Measurements from ENCODE around the gene PAPPA2. TPM values are rescaled to one million over a fixed set of nuclear protein-coding genes. Genes with fewer than 3 reads are reported as not detected.

The PAPPA2 gene
- total RNA-seq, 1 donor from 2014 or later, result 0.41 TPM

DNA sequence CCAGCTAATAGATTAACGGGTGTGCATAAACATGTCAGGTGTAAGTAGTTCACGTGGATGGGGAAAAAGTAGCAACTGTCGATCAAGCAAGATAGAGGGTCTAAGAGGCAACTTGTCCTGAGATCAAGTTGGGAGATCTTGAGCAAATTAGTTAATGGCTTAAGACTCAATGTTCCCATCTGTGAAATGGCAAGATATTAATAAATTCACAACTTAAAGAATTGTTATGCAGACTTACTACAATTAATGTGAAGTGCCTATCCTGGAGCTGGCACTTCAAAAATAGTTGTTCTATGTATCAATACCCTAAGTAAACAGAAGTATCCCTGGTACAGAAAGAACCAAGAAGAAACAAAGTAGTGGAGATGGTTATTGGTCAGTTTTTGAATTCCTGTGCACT lies 389.1 kb downstream of the PAPPA2 start:
- Histone ChIP-seq H3K27ac (replicated peaks) (no peak overlapping the region), H3K9me3 (replicated peaks) (no peaks in the 10 kb centered on the region), H3K36me3 (no peaks in the 10 kb centered on the region), H3K27me3 (ENCODE audit: low read depth) (no peaks in the 10 kb centered on the region), H3K4me1 (peaks cover 9% of the 10 kb centered on the region), H3K4me3 (no peak overlapping the region)
- TF ChIP-seq, protein P1, sequence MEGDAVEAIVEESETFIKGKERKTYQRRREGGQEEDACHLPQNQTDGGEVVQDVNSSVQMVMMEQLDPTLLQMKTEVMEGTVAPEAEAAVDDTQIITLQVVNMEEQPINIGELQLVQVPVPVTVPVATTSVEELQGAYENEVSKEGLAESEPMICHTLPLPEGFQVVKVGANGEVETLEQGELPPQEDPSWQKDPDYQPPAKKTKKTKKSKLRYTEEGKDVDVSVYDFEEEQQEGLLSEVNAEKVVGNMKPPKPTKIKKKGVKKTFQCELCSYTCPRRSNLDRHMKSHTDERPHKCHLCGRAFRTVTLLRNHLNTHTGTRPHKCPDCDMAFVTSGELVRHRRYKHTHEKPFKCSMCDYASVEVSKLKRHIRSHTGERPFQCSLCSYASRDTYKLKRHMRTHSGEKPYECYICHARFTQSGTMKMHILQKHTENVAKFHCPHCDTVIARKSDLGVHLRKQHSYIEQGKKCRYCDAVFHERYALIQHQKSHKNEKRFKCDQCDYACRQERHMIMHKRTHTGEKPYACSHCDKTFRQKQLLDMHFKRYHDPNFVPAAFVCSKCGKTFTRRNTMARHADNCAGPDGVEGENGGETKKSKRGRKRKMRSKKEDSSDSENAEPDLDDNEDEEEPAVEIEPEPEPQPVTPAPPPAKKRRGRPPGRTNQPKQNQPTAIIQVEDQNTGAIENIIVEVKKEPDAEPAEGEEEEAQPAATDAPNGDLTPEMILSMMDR (IDR thresholded peaks at IDR 0.05; ENCODE audit: borderline replicate concordance), result no peak
- no peak for DNase-seq
- intact Hi-C loops (cut with micrococcal nuclease), result no loop called here

DNA sequence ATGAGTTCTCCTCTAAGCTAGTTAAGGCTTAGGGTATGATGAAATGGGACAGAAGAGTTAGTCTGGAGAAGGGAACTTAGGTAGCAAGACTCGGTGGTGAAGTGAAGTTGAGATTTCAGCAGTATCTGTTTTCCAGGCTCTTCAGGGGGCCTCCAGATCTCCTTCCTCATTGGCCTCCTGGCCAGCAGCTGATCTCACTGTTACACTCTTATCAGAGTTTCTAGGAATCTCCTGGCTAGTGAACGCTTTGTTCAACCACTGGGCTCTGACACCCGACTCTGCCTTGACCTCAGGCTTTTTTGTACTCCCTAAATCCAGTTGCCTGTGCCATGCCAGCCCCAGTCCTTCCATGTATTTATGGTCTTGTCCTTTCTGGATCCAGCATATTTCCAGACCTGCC lies 390.5 kb downstream of the PAPPA2 start:
- H3K27me3 ChIP-seq (ENCODE audit: low read depth), result no peaks in the 10 kb centered on the region
- peaks cover 6% of the 10 kb centered on the region for H3K4me1 ChIP-seq
- no peaks in the 10 kb centered on the region for H3K36me3 ChIP-seq
- H3K27ac ChIP-seq (replicated peaks), result no peak overlapping the region
- TF ChIP-seq, protein P1 (IDR thresholded peaks at IDR 0.05; ENCODE audit: borderline replicate concordance), result no peak
- no peak overlapping the region for H3K4me3 ChIP-seq
- intact Hi-C loops (cut with micrococcal nuclease), result no loop called here
- H3K9me3 ChIP-seq (replicated peaks), result no peaks in the 10 kb centered on the region
- no peak for DNase-seq

DNA sequence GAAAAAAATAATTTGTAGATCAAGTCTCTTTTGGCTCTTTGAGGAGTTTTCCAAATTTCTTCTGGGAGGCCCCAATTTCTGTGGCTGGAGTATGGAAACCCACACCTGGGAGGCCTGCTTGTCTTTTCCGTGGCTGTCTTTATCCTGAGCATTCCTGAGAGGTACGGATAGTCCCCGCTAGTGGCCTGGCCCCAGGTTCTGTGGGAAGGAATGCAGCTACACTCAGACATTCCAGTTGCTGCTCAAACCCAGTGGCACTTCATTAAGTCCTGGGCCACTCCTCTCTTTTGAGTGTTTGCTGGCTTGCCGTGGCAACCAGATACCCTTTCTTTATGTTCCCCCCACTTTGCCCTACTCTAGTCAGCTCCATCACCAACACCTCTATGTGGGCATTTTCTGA lies 391.1 kb downstream of the PAPPA2 start:
- DNase-seq, result no peak
- H3K4me1 ChIP-seq, result peaks cover 6% of the 10 kb centered on the region
- TF ChIP-seq, protein P1 (IDR thresholded peaks at IDR 0.05; ENCODE audit: borderline replicate concordance), result no peak
- H3K36me3 ChIP-seq, result no peaks in the 10 kb centered on the region
- no peak overlapping the region for H3K4me3 ChIP-seq
- intact Hi-C loops (cut with micrococcal nuclease), result no loop called here
- no peaks in the 10 kb centered on the region for H3K27me3 ChIP-seq (ENCODE audit: low read depth)
- H3K27ac ChIP-seq (replicated peaks), result no peak overlapping the region
- H3K9me3 ChIP-seq (replicated peaks), result no peaks in the 10 kb centered on the region

DNA sequence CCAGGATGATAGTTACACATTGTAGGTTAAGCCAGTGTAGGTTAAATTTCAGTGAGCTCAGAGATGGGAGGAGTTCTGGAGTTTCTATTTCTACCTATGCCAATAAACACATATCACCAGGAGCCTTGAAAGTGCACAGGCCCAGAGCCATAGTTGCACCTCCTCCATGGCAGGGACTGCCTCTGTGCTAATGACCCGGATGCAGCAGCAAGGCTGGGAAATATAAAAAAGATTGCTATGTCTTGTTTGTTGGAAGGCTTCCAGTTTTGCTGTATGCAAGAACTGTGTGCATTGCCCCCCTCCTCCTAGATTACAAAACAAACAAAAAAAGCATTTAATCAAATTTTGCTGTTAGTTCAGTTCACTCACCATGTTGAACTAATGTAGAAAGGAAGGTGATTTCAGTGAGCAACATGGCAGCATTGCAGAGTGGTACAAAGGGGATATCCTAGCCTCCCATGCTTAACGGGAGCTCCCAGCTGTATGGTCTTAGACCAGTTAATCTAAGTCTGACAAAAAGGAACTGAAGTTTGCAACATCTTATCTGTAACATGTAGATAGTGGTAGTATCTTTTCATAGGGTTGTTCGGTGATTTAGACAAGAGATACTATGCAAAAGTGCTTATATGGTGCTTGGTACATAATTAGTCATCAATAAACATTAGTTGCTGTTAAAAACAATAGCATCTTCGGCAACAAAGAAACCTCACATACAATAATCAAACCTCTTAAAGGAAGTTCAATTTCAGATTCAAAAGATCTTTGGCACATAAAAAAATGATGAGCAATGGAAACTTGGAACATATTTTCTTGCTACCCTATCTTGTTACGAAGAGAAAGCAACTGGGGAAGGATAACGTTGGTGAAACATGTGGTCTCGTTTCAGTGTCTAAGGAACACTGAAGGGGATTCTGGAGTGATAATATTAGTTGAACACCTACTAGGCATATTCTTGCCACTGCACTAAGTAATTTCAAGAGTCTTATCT lies 392.1 kb downstream of the PAPPA2 start:
- Histone ChIP-seq H3K36me3 (no peaks in the 10 kb centered on the region), H3K4me1 (peaks cover 6% of the 10 kb centered on the region), H3K9me3 (replicated peaks) (no peaks in the 10 kb centered on the region), H3K27ac (replicated peaks) (no peak overlapping the region), H3K27me3 (ENCODE audit: low read depth) (no peaks in the 10 kb centered on the region), H3K4me3 (no peak overlapping the region)
- intact Hi-C loops (cut with micrococcal nuclease), result no loop called here
- TF ChIP-seq, protein P1 (IDR thresholded peaks at IDR 0.05; ENCODE audit: borderline replicate concordance), result no peak
- no peak for DNase-seq

DNA sequence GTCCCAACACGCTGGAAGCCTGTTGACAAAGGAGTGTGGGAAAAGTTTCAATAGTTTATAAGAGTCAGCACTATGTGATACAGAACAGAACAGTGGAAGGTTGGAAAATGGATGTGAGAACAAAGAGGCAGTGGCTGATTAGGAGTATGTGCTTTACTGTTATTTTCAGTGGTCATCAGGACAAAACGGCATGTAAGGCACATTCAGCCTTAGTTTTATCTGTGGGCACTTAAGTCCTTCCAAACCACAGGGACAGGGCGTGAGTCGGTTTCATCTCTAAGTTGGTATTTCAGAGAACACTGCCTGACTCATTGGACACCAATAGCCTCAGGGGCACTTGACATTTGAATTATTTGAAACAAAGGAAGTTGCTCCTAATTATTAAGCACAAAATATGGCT lies 394.7 kb downstream of the PAPPA2 start:
- no peaks in the 10 kb centered on the region for H3K27me3 ChIP-seq (ENCODE audit: low read depth)
- no peaks in the 10 kb centered on the region for H3K9me3 ChIP-seq (replicated peaks)
- no peak for DNase-seq
- no peaks in the 10 kb centered on the region for H3K36me3 ChIP-seq
- intact Hi-C loops (cut with micrococcal nuclease), result no loop called here
- peaks cover 6% of the 10 kb centered on the region for H3K4me1 ChIP-seq
- H3K27ac ChIP-seq (replicated peaks), result no peak overlapping the region
- TF ChIP-seq, protein P1 (IDR thresholded peaks at IDR 0.05; ENCODE audit: borderline replicate concordance), result no peak
- no peak overlapping the region for H3K4me3 ChIP-seq

All from left ventricle myocardium inferior (tissue), 1 donor.